H1 (cell line): ENCODE results near the gene RALGAPB. TPM values are rescaled to one million over a fixed set of nuclear protein-coding genes. Genes with fewer than 3 reads are reported as not detected.

ENCODE experiments used
- CTCF ChIA-PET: fragments of 300-600 bp; sonication (Branson Sonifier 250); formaldehyde crosslinking; loops from one replicate; lab custom pipeline; 2021; ENCODE audit not compliant: partially characterized antibody; lab: Charles Lee
- POLR2A ChIA-PET: fragments of 300-600 bp; sonication (Branson Sonifier 250); formaldehyde crosslinking; loops from one replicate; lab custom pipeline; 2021; ENCODE audit warnings: inconsistent platforms; ENCODE audit not compliant: partially characterized antibody; lab: Charles Lee
- DNase-seq, 2 experiments: peaks; one replicate each; pipeline versions ENCODE4 v3.0.0 to v3.0.0-alpha.2; 2010 to 2022; ENCODE audit warnings: low spot score in 2 of 2, low read depth in 1 of 2, mixed read lengths in 1 of 2
- FAIRE-seq: peaks from 2 replicates; lab custom pipeline; 2011; peaks lifted over from hg19 to GRCh38; lab: Jason Lieb, UNC
- H2AFZ ChIP-seq: 2 replicates; pipeline ENCODE4 v1.8.1; 2012; ENCODE audit warnings: low read length, inconsistent platforms
- H2AK5ac ChIP-seq: 2 replicates; pipeline ENCODE4 v1.6.1; 2013; ENCODE audit warnings: low read depth, low read length
- H2BK120ac ChIP-seq: replicated peaks from 2 replicates; pipeline ENCODE3; 2013; ENCODE audit warnings: low read depth, low read length, inconsistent platforms
- H2BK12ac ChIP-seq: 2 replicates; pipeline ENCODE4 v1.6.1; 2013; ENCODE audit warnings: low read depth, low read length
- H2BK15ac ChIP-seq: 2 replicates; pipeline ENCODE4 v1.6.1; 2013; ENCODE audit warnings: low read length
- H2BK20ac ChIP-seq: 2 replicates; pipeline ENCODE4 v1.6.1; 2013; ENCODE audit warnings: low read length
- H2BK5ac ChIP-seq: 2 replicates; pipeline ENCODE4 v1.6.1; 2013; ENCODE audit warnings: low read depth, low read length
- H3K14ac ChIP-seq: 2 replicates; pipeline ENCODE4 v1.6.1; 2013; ENCODE audit warnings: inconsistent platforms; ENCODE audit not compliant: insufficient read length
- H3K18ac ChIP-seq: 2 replicates; pipeline ENCODE4 v1.6.1; 2013; ENCODE audit warnings: low read length; ENCODE audit errors: extremely low read depth
- H3K23ac ChIP-seq: 2 replicates; pipeline ENCODE4 v1.6.1; 2013; ENCODE audit warnings: inconsistent platforms; ENCODE audit not compliant: insufficient read length
- H3K23me2 ChIP-seq: 2 replicates; pipeline ENCODE4 v1.6.1; 2013; ENCODE audit warnings: low read depth, low read length
- H3K27ac ChIP-seq: 2 replicates; pipeline ENCODE4 v1.6.1; 2011; ENCODE audit warnings: low read depth, low read length, inconsistent platforms
- H3K27me3 ChIP-seq, 4 experiments: replicated peaks in 1 of 4; 1 replicate in 1 of 4; 2 replicates in 3 of 4; pipeline versions ENCODE4 v1.6.1 to v1.8.1; 2011 to 2013; ENCODE audit warnings: low read length in 3 of 4, mild to moderate bottlenecking in 3 of 4, inconsistent platforms in 2 of 4, mixed read lengths in 2 of 4, moderate library complexity in 1 of 4; ENCODE audit not compliant: control insufficient read depth in 3 of 4, insufficient read depth in 3 of 4; ENCODE audit errors: extremely low read depth in 1 of 4
- H3K36me3 ChIP-seq, 4 experiments: 2 replicates each; pipeline versions ENCODE4 v1.6.1 to v1.8.1; 2011 to 2013; ENCODE audit warnings: mild to moderate bottlenecking in 4 of 4, low read length in 3 of 4, moderate library complexity in 2 of 4, control low read depth in 1 of 4, inconsistent platforms in 1 of 4; ENCODE audit not compliant: insufficient read depth in 4 of 4, control insufficient read depth in 2 of 4
- H3K4ac ChIP-seq: replicated peaks from 2 replicates; pipeline ENCODE3; 2013; ENCODE audit warnings: low read length, low read depth, mixed read lengths, inconsistent platforms; ENCODE audit not compliant: insufficient read length
- H3K4me1 ChIP-seq, 4 experiments: replicated peaks in 1 of 4; 1 replicate in 1 of 4; 2 replicates in 3 of 4; pipeline versions ENCODE4 v1.6.1 to v1.8.1; 2011 to 2013; ENCODE audit warnings: low read length in 3 of 4, inconsistent platforms in 2 of 4, mixed read lengths in 1 of 4; ENCODE audit not compliant: insufficient read depth in 4 of 4, control insufficient read depth in 3 of 4
- H3K4me2 ChIP-seq, 2 experiments: 2 replicates each; pipeline versions ENCODE4 v1.6.1 to v1.8.1; 2011 to 2013; ENCODE audit warnings: low read depth in 2 of 2, low read length in 2 of 2, control low read depth in 1 of 2, inconsistent platforms in 1 of 2, mild to moderate bottlenecking in 1 of 2; ENCODE audit not compliant: insufficient read depth in 1 of 2
- H3K4me3 ChIP-seq, 4 experiments: fragments of 200-600, 300-600 bp in 1 of 4; sonication (generic), shearing (Covaris generic), sonication (Bioruptor Twin) in 1 of 4; 2 replicates each; pipeline versions ENCODE4 v1.5.1 to v1.8.1; 2011 to 2016; ENCODE audit warnings: low read length in 4 of 4, low read depth in 3 of 4, control low read depth in 2 of 4, inconsistent platforms in 2 of 4, mild to moderate bottlenecking in 2 of 4, mixed read lengths in 1 of 4, moderate library complexity in 1 of 4; ENCODE audit not compliant: insufficient read depth in 2 of 4; ENCODE audit errors: extremely low read depth in 1 of 4
- H3K56ac ChIP-seq: replicated peaks from 2 replicates; pipeline ENCODE3; 2013; ENCODE audit warnings: low read depth, mild to moderate bottlenecking, mixed read lengths, low read length, inconsistent platforms; ENCODE audit not compliant: insufficient read length
- H3K79me1 ChIP-seq: 2 replicates; pipeline ENCODE4 v1.6.1; 2013; ENCODE audit warnings: low read depth, low read length, control low read depth
- H3K79me2 ChIP-seq, 2 experiments: 2 replicates each; pipeline versions ENCODE4 v1.6.1 to v1.8.1; 2012 to 2013; ENCODE audit warnings: low read length in 2 of 2, mild to moderate bottlenecking in 2 of 2, inconsistent platforms in 1 of 2; ENCODE audit not compliant: insufficient read depth in 2 of 2, control insufficient read depth in 1 of 2
- H3K9ac ChIP-seq, 4 experiments: replicated peaks in 1 of 4; 1 replicate in 1 of 4; 2 replicates in 3 of 4; pipeline versions ENCODE4 v1.6.1 to v1.8.1; 2011 to 2013; ENCODE audit warnings: low read depth in 3 of 4, low read length in 3 of 4, control low read depth in 2 of 4, mild to moderate bottlenecking in 2 of 4, moderate library complexity in 2 of 4, inconsistent platforms in 1 of 4; ENCODE audit errors: extremely low read depth in 1 of 4
- H3K9me3 ChIP-seq, 2 experiments: 2 replicates each; pipeline versions ENCODE4 v1.6.1 to v1.8.1; 2012 to 2013; ENCODE audit warnings: mild to moderate bottlenecking in 2 of 2, moderate library complexity in 2 of 2, control low read depth in 1 of 2, inconsistent platforms in 1 of 2, low read depth in 1 of 2, low read length in 1 of 2, mixed read lengths in 1 of 2; ENCODE audit not compliant: insufficient read depth in 2 of 2
- H4K20me1 ChIP-seq, 2 experiments: replicated peaks in 1 of 2; 2 replicates each; pipeline versions ENCODE3 to v1.8.1; 2011 to 2013; ENCODE audit warnings: inconsistent platforms in 2 of 2, low read length in 2 of 2, mild to moderate bottlenecking in 1 of 2; ENCODE audit not compliant: insufficient read depth in 2 of 2, control insufficient read depth in 1 of 2
- H4K5ac ChIP-seq: 2 replicates; pipeline ENCODE4 v1.6.1; 2013; ENCODE audit warnings: low read length, low read depth, mixed read lengths, inconsistent platforms; ENCODE audit not compliant: insufficient read length
- H4K8ac ChIP-seq: 2 replicates; pipeline ENCODE4 v1.8.0; 2013; ENCODE audit warnings: mild to moderate bottlenecking, moderate library complexity, low read length, inconsistent platforms; ENCODE audit not compliant: insufficient read depth; ENCODE audit errors: extremely low read depth
- H4K91ac ChIP-seq: replicated peaks from 2 replicates; pipeline ENCODE3; 2013; ENCODE audit warnings: low read length, mixed read lengths, inconsistent platforms; ENCODE audit not compliant: insufficient read length
- CBX5 ChIP-seq: fragments of 300-800, 300-1000 bp; sonication (generic); IDR thresholded peaks from 2 replicates; pipeline ENCODE4 v1.7.1; 2016; ENCODE audit warnings: antibody characterized with exemption, low read length, low read depth
- MAFK ChIP-seq: IDR thresholded peaks from 2 replicates; pipeline ENCODE4 v1.6.1; 2012; ENCODE audit warnings: low read depth, mild to moderate bottlenecking, improper control_type of control experiment, low read length
- SP4 ChIP-seq: IDR thresholded peaks from 2 replicates; pipeline ENCODE4 v1.6.1; 2012; ENCODE audit warnings: low read length, inconsistent platforms
- SRF ChIP-seq: IDR thresholded peaks from 2 replicates; pipeline ENCODE4 v1.6.1; 2011; ENCODE audit warnings: mild to moderate bottlenecking, low read depth, low read length, moderate library complexity
- TBP ChIP-seq: IDR thresholded peaks from 2 replicates; pipeline ENCODE4 v1.6.1; 2011; ENCODE audit warnings: low read depth, low read length, improper control_type of control experiment
- TCF12 ChIP-seq: IDR thresholded peaks from 2 replicates; pipeline ENCODE4 v1.6.1; 2011; ENCODE audit warnings: low read depth, mild to moderate bottlenecking, low read length
- WGBS, 2 experiments: shearing (Covaris generic) in 1 of 2; methylation state at CpG; one replicate each; pipeline versions ENCODE4 v1.1.6 to v1.1.7; 2013 to 2015; ENCODE audit warnings: low lambda C conversion rate in 2 of 2, mixed read lengths in 2 of 2, inconsistent platforms in 1 of 2, low coverage in 1 of 2, missing lambda C conversion rate in 1 of 2; ENCODE audit not compliant: insufficient replicate concordance in 2 of 2, insufficient coverage in 1 of 2, insufficient read length in 1 of 2; ENCODE audit errors: extremely low coverage in 1 of 2, missing lambda C conversion rate in 1 of 2; 5-methylcytosine and 5-hydroxymethylcytosine counted together
- polyA plus RNA-seq, 7 experiments: library from polyadenylated mRNA; depleted of rRNA in 3 of 7; stranded (reverse) in 5 of 7; unstranded in 2 of 7; fragments of >200 nt in 5 of 7; fragments of 200-250 nt in 2 of 7; gene quantifications; 1 replicate in 5 of 7; 2 replicates in 1 of 7; 4 replicates in 1 of 7; pipeline versions ENCODE4 v1.2.1 to v1.2.3, GENCODE V29; 2011 to 2013; ENCODE audit warnings: missing spikeins in 2 of 7, mixed read lengths in 2 of 7
- total RNA-seq: library from RNA; stranded (reverse); fragmentation: NEBNext Ultra II Directional; extraction: Animal tissue kit (Norgen Biotek cat#: 25700); gene quantifications from 2 replicates; pipeline ENCODE4 v1.2.1, GENCODE V29; 2021
- TF ChIP-seq, protein P1 (sequence below), 3 experiments: IDR thresholded peaks; 1 replicate in 2 of 3; 2 replicates in 1 of 3; pipeline versions ENCODE4 v1.5.1 to v1.6.1; 2011; ENCODE audit warnings: low read length in 3 of 3, mild to moderate bottlenecking in 3 of 3, inconsistent platforms in 2 of 3, low read depth in 1 of 3, moderate library complexity in 1 of 3; ENCODE audit not compliant: insufficient read depth in 1 of 3; ENCODE audit errors: control extremely low read depth in 1 of 3

The RALGAPB gene
- total and polyA plus RNA-seq, 2 of the 8 experiments (the other 6 are each of a cell fraction or from before 2014, with no cell fraction given), result 10.6 to 35.1 TPM

GRCh38 chr20:38563802-38564431 lies 91.3 kb downstream of the RALGAPB start:
- FAIRE-seq, result no peak

More at GRCh38 chr20:38563802-38564431, 91.3 kb downstream of the RALGAPB start:
- CTCF ChIA-PET, result interaction anchor here (0.7 to 0.8 kb wide), 2 partner anchors 23 to 39 kb away, joined by 3 read pairs; no protein-coding TSS in a partner anchor
- H2BK120ac ChIP-seq, result no peak overlapping the region
- TF ChIP-seq, protein P1, sequence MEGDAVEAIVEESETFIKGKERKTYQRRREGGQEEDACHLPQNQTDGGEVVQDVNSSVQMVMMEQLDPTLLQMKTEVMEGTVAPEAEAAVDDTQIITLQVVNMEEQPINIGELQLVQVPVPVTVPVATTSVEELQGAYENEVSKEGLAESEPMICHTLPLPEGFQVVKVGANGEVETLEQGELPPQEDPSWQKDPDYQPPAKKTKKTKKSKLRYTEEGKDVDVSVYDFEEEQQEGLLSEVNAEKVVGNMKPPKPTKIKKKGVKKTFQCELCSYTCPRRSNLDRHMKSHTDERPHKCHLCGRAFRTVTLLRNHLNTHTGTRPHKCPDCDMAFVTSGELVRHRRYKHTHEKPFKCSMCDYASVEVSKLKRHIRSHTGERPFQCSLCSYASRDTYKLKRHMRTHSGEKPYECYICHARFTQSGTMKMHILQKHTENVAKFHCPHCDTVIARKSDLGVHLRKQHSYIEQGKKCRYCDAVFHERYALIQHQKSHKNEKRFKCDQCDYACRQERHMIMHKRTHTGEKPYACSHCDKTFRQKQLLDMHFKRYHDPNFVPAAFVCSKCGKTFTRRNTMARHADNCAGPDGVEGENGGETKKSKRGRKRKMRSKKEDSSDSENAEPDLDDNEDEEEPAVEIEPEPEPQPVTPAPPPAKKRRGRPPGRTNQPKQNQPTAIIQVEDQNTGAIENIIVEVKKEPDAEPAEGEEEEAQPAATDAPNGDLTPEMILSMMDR (IDR thresholded peaks at IDR 0.05; ENCODE audit: control extremely low read depth in 1 of 3, insufficient read depth in 1 of 3, low read depth in 1 of 3, low read length in 3 of 3), result no peak
- TF ChIP-seq TCF12, result no peak
- TF ChIP-seq CBX5, result no peak
- no peak for TF ChIP-seq SRF
- TF ChIP-seq TBP, result no peak
- no peak for TF ChIP-seq MAFK
- no peak for TF ChIP-seq SP4
- H3K4me1 ChIP-seq, result no peaks in the 10 kb centered on the region
- POLR2A ChIA-PET, result interaction anchor here (0.8 to 1.3 kb wide), 2 partner anchors 9 to 362 kb away, joined by 3 to 4 read pairs; no protein-coding TSS in a partner anchor
- H3K23ac ChIP-seq, result no peak overlapping the region
- H2AFZ ChIP-seq, result no peak overlapping the region
- H2BK12ac ChIP-seq, result no peak overlapping the region
- peaks cover 0 to 7% (median 2%) of the 10 kb centered on the region in 4 experiments; a peak in 4 of 8 replicates for H3K36me3 ChIP-seq
- H3K9ac ChIP-seq, result no peak overlapping the region
- H2AK5ac ChIP-seq, result no peak overlapping the region
- H3K14ac ChIP-seq, result no peak overlapping the region
- no peaks in the 10 kb centered on the region for H3K79me2 ChIP-seq
- no peak overlapping the region for H3K4ac ChIP-seq
- H3K27ac ChIP-seq, result no peak overlapping the region
- H3K79me1 ChIP-seq, result no peaks in the 10 kb centered on the region
- H4K20me1 ChIP-seq, result no peaks in the 10 kb centered on the region
- DNase-seq, result no peak
- no peaks in the 10 kb centered on the region for H3K9me3 ChIP-seq
- no peaks in the 10 kb centered on the region for H3K23me2 ChIP-seq
- no peak overlapping the region for H4K5ac ChIP-seq
- no peak overlapping the region for H2BK20ac ChIP-seq
- H3K56ac ChIP-seq, result no peak overlapping the region
- H2BK5ac ChIP-seq, result no peak overlapping the region
- no peak overlapping the region for H3K4me3 ChIP-seq
- no peak overlapping the region for H4K8ac ChIP-seq
- H3K27me3 ChIP-seq, result no peaks in the 10 kb centered on the region
- H3K18ac ChIP-seq, result no peak overlapping the region
- H3K4me2 ChIP-seq, result no peak overlapping the region
- 94% methylated on average over 6 of the region's 6 CpGs; no CpG with 5 or more reads in 1 of the 2 experiments for WGBS, 2 experiments
- H4K91ac ChIP-seq, result no peak overlapping the region
- H2BK15ac ChIP-seq, result no peak overlapping the region
